ENCODE data around the gene MBP. TPM values are rescaled to one million over a fixed set of nuclear protein-coding genes. Genes with fewer than 3 reads are reported as not detected.
A peak's percentile ranks its signal among the peaks of the same experiment; 100 is the strongest.

Gene MBP
- total and polyA plus RNA-seq, 10 of the 15 experiments (the other 5 are each of a cell fraction or from before 2014, with no cell fraction given): 12.2 to 67.8 (median 42.1) TPM

DNA sequence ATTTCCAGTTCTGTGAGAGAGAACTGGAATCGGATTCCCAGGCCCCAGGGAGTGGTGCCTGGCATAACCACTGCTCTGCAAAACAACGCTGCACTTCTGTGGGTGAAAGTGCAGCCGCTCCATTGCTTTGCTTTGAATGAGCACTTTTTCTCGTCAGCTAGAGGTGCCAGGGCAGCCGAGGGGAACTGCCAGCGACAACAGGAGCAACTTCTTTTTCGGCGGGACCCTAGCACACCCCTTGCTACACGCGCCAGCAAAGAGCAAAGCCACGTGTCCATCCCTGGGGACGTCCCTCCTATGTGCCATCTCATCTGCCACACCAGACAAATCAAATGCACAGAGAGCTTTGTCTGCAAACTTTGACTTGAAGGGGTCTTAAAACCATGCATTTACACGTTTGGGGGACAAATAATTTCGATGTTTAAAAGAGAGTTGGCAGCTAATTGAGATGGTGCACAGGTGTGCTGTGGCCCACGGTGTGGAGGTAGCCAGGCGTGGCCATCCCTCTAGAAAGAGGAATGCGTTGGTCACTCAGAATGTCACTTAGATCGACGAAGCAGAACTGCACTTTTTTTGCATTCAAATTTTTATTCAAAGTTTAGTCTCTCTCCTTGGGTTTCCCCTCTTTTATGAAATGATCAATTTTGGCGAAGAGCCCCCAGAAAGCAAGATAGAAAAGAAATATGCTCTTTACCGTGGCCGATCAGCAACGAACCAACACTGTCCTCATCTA lies 151.8 kb downstream of the MBP start:
- peak overlapping the region; percentile 66 for H2AFZ ChIP-seq (ENCODE audit: control insufficient read depth, low read depth, low read length)
- under 1% methylated on average over 23 of the region's 23 CpGs for WGBS (ENCODE audit: insufficient coverage, insufficient replicate concordance, low lambda C conversion rate, missing lambda C conversion rate)
- ChIA-PET CTCF (interaction anchor here (1.2 to 12.7 kb wide), 15 partner anchors 15 to 231 kb away, joined by 3 to 236 read pairs (median 10); no protein-coding TSS in a partner anchor), POLR2A (interaction anchor here (1.5 kb wide), 1 partner anchor 16 kb away, joined by 3 read pairs; no protein-coding TSS in a partner anchor), RAD21 (ENCODE audit: unreplicated experiment) (interaction anchor here (0.6 to 5.5 kb wide), 14 partner anchors 14 to 231 kb away, joined by 3 to 70 read pairs (median 4); no protein-coding TSS in a partner anchor), SMC1A (ENCODE audit: uncharacterized antibody, unreplicated experiment) (interaction anchor here (0.6 to 7.6 kb wide), 15 partner anchors 11 to 179 kb away, joined by 3 to 140 read pairs (median 3); no protein-coding TSS in a partner anchor)
- H3K27ac ChIP-seq (ENCODE audit: control insufficient read depth, insufficient read depth): peak overlapping the region; percentile 69
- DNase-seq (ENCODE audit: low read depth, low spot score): peak; percentile 38
- H3K79me2 ChIP-seq (ENCODE audit: control insufficient read depth, insufficient read depth, low read length): no peaks in the 10 kb centered on the region
- peak overlapping the region; percentile 48 for H3K4me2 ChIP-seq (ENCODE audit: control insufficient read depth, insufficient read depth)
- ATAC-seq: peak; percentile 59
- peak; percentile 65 for FAIRE-seq
- intact Hi-C loops (cut with micrococcal nuclease; ENCODE audit: unreplicated experiment): loop anchor here (2.0 kb wide), 1 partner anchor 16 kb away; no protein-coding TSS in a partner anchor
- TF ChIP-seq TCF12 (IDR thresholded peaks at IDR 0.05; ENCODE audit: low read depth, low read length) (0 out of 2 replicates have a peak, but pooled peaks have one; percentile 36), PAX5 (IDR thresholded peaks at IDR 0.05; ENCODE audit: borderline replicate concordance, low read depth, low read length) (peak; percentile 95), CHD4 (IDR thresholded peaks at IDR 0.05) (no peak), CBFB (IDR thresholded peaks at IDR 0.05; ENCODE audit: low read depth) (no peak)
- no peaks in the 10 kb centered on the region for H4K20me1 ChIP-seq (ENCODE audit: control insufficient read depth, insufficient read depth)
- H3K9me3 ChIP-seq (replicated peaks; ENCODE audit: control insufficient read depth, insufficient read depth, low read length): no peaks in the 10 kb centered on the region
- H3K4me1 ChIP-seq (ENCODE audit: control insufficient read depth, insufficient read depth, low read length): peaks cover 21% of the 10 kb centered on the region
- in situ Hi-C loops (cut with MboI): loop anchor here (5.0 to 10.0 kb wide), 2 partner anchors 59 to 176 kb away; no protein-coding TSS in a partner anchor
- BruUV-seq (replicated peaks): TSS peak; percentile 91
- peak overlapping the region; percentile 17; the same call in 1 of the 2 replicates for H3K9ac ChIP-seq (ENCODE audit: control insufficient read depth, insufficient read depth, low read length)
- no peaks in the 10 kb centered on the region for H3K27me3 ChIP-seq (replicated peaks in 1 of 2; ENCODE audit: control insufficient read depth in 2 of 2, insufficient read depth in 2 of 2, low read length in 1 of 2)
- peak overlapping the region; percentile 16; the same call in 1 of the 2 replicates for H3K4me3 ChIP-seq
- no peaks in the 10 kb centered on the region for H3K36me3 ChIP-seq (ENCODE audit: control insufficient read depth in 2 of 2, insufficient read depth in 2 of 2, low read length in 1 of 2)

DNA sequence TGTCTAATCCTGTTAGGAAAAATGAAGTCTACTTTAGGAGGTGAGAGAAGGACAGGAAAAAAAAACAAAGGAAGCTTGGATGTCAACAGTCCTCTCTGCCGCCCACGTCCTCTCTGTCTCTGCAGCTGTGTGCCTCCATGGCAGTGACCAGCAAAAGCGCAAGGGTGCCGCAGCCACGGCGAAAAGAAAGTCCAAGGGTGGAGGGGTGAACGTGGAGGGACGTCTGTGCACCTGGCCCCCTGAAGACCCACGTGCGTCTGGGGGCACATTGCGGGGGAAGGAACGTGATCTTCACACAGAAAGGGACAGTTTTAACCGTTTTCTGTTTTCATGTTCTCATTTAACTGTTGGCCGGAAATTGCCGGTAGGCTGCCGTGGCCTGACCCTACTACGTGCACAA lies 152.7 kb downstream of the MBP start:
- Histone ChIP-seq H3K27ac (ENCODE audit: control insufficient read depth, insufficient read depth) (no peak overlapping the region), H3K36me3 (ENCODE audit: control insufficient read depth in 2 of 2, insufficient read depth in 2 of 2, low read length in 1 of 2) (no peaks in the 10 kb centered on the region), H3K9me3 (replicated peaks; ENCODE audit: control insufficient read depth, insufficient read depth, low read length) (no peaks in the 10 kb centered on the region), H3K4me1 (ENCODE audit: control insufficient read depth, insufficient read depth, low read length) (peaks cover 21% of the 10 kb centered on the region), H3K4me2 (ENCODE audit: control insufficient read depth, insufficient read depth) (no peak overlapping the region), H3K79me2 (ENCODE audit: control insufficient read depth, insufficient read depth, low read length) (no peaks in the 10 kb centered on the region), H2AFZ (ENCODE audit: control insufficient read depth, low read depth, low read length) (no peak overlapping the region), H3K27me3 (replicated peaks in 1 of 2; ENCODE audit: control insufficient read depth in 2 of 2, insufficient read depth in 2 of 2, low read length in 1 of 2) (no peaks in the 10 kb centered on the region), H4K20me1 (ENCODE audit: control insufficient read depth, insufficient read depth) (no peaks in the 10 kb centered on the region), H3K4me3 (no peak overlapping the region), H3K9ac (ENCODE audit: control insufficient read depth, insufficient read depth, low read length) (no peak overlapping the region)
- RAD21 ChIA-PET (ENCODE audit: unreplicated experiment): interaction anchor here (1.2 to 5.5 kb wide), 4 partner anchors 13 to 177 kb away, joined by 3 to 70 read pairs (median 66); no protein-coding TSS in a partner anchor
- POLR2A ChIA-PET: interaction anchor here (0.6 to 1.5 kb wide), 2 partner anchors 15 to 163 kb away, joined by 3 read pairs; no protein-coding TSS in a partner anchor
- no TSS peak for BruUV-seq (replicated peaks)
- FAIRE-seq (no peak), ATAC-seq (no peak), DNase-seq (ENCODE audit: low read depth, low spot score) (no peak)
- CTCF ChIA-PET: interaction anchor here (1.2 to 12.7 kb wide), 7 partner anchors 15 to 232 kb away, joined by 4 to 236 read pairs (median 62); no protein-coding TSS in a partner anchor
- in situ Hi-C loops (cut with MboI): loop anchor here (5.0 to 10.0 kb wide), 2 partner anchors 58 to 175 kb away; no protein-coding TSS in a partner anchor
- SMC1A ChIA-PET (ENCODE audit: uncharacterized antibody, unreplicated experiment): interaction anchor here (0.9 to 7.6 kb wide), 8 partner anchors 10 to 178 kb away, joined by 3 to 140 read pairs (median 10); no protein-coding TSS in a partner anchor
- 84% methylated on average over 17 of the region's 17 CpGs for WGBS (ENCODE audit: insufficient coverage, insufficient replicate concordance, low lambda C conversion rate, missing lambda C conversion rate)
- TF ChIP-seq POLR2A (IDR thresholded peaks at IDR 0.05; ENCODE audit: low read depth, low read length) (0 out of 2 replicates have a peak, but pooled peaks have one; percentile 7), POLR2AphosphoS5 (IDR thresholded peaks at IDR 0.05; ENCODE audit: low read length) (no peak)
- intact Hi-C loops (cut with micrococcal nuclease; ENCODE audit: unreplicated experiment): loop anchor here (2.0 kb wide), 1 partner anchor 15 kb away; no protein-coding TSS in a partner anchor

Data from GM12878 (cell line).